HG03432 (cell line): ENCODE measurements around the gene PTPN20.
A peak's percentile ranks its signal among the peaks of the same experiment; 100 is the strongest.
"Not testable (repeated sequence)": the region's sequence is repeated elsewhere in the genome, so short reads cannot be mapped to it uniquely, and the experiment has no call there.

Source experiments
- ATAC-seq: cut with Tn5 transposase; IDR thresholded peaks from one replicate; pipeline ENCODE4 v1.9.1; 2021; ENCODE audit warnings: mild to moderate bottlenecking, moderate library complexity; ENCODE audit not compliant: unreplicated experiment

PTPN20 gene

DNA sequence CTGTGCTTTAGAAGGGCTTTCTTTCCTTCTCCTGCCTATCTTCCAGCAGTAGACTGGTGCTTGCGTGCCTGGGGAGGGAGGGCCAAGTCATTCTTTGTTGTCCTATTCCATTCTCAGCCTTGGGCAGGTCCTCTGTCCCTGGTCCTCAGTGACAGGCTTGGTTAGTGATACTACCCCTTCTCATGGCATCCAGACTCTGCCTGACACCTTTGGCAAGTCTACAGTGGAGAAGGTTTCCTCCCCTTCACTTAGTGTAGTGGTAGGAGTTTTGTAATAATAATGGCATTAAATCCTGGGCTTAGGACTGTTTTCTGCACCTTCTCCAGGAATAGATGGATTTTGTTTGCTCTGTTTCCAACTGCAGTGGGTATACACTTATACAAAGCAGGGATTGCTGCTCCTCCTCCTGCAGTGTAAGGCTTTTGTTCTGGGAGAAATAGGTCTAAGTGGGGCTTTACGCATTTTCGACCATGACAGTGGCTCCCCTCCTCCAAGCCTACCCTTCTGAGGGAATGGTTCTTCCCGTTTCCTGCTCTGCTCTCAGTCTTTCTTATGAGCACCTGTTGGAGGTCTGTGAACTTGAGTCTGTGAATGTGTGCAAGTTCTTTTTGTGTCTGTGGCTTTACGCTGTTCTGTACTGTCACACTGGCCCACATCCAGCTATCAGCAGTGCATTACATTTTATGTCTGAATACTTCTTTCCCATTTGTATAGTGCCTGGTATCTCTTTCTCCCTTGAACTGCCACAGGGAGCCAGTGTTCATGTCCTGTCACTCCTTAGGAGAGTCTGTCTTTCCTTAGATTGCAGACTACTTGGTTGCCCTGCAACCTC, 37.7 kb downstream of the PTPN20 start:
- not testable (repeated sequence) for ATAC-seq

DNA sequence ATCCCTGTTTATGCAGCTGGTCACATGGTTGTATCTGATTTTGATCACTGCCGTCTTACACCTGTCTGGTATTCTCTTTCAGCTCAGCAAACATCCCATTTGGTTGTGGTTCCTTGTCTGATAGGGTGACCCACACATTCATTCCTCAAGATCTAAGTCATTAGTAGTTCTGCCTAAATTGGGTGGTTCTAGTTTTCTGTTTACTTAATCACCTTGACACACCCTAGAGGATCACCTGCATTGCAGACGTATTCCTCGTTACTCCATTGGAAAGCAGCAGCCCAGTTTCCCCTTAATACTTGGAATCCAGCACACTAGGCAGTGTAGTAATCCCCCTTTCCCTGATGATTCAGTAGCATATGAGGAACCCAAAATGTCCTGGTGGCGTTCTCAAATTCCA, 41.3 kb downstream of the PTPN20 start:
- ATAC-seq: not testable (repeated sequence)

DNA sequence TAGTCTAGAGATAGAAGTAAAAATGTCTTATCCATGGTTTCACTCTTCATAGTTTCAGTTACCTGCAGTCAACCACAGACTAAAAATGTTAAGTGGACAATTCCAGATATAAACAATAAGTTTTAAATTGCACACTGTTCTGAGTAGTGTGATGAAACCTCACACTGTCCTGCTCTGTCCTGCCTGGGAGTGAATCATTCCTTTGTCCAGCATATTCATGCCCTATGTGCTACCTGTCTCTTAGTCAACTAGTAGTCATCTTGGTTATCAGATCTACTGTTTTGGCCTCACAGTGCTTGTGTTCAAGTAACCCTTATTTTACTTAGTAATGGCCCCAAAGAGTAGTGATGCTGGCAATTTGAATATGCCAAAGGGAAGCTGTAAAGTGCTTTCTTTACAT, 49.5 kb downstream of the PTPN20 start:
- not testable (repeated sequence) for ATAC-seq

DNA sequence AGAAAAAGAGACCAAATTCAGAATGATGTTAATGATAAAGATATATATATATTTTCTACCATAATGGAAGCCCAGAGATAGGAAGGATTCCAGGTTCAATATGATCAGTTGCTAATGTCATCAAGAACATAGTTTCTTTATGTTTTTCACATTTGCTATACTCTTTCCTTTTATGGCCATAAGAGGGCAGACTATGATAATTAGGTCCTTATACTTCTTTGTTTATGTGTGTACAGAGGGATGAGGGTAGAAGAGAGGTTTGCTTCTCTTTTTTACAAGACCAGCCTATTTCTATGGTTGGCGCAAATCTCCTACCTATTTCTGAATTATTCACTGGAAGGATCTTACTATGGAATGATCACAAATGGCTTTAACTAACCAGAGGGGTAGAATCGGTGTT, 52.1 kb downstream of the PTPN20 start:
- ATAC-seq: not testable (repeated sequence)

DNA sequence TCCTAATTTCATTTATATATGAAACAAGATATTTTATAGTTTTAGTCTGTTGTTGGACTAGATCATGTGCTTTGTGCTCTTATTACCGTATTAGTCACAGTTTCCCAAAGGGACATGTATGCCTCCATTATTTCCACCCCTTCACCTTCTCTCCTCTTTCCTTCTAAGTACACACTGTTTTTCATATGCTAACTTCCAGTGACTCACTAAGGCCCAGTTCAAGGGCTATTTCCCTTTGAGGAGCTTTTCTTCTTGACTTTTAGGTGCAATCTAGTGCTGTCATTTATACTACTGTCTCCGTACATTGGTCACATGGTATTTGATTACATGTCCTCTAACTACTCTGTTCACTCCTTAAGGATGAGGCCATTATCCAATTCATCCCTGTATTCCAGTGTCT, 55.8 kb downstream of the PTPN20 start:
- not testable (repeated sequence) for ATAC-seq

DNA sequence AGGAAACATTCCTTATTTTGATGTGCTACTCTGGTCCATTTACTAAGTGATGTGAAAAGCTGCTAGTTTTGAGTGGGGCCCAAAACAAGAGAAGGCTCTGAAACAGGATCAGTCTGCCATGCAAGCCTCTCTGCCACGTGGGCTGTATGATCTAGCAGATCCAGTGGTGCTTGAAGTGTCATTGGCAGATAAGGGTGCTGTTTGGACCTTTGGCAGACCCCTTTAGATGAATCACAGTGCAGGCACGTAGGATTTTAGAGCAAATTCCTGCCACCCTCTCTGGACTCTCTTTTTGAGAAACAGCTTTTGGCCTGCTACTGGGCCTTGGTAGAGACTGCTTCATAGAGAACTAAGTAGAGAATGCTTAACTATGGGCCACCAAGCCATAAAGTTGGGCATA, 69.0 kb downstream of the PTPN20 start:
- not testable (repeated sequence) for ATAC-seq

DNA sequence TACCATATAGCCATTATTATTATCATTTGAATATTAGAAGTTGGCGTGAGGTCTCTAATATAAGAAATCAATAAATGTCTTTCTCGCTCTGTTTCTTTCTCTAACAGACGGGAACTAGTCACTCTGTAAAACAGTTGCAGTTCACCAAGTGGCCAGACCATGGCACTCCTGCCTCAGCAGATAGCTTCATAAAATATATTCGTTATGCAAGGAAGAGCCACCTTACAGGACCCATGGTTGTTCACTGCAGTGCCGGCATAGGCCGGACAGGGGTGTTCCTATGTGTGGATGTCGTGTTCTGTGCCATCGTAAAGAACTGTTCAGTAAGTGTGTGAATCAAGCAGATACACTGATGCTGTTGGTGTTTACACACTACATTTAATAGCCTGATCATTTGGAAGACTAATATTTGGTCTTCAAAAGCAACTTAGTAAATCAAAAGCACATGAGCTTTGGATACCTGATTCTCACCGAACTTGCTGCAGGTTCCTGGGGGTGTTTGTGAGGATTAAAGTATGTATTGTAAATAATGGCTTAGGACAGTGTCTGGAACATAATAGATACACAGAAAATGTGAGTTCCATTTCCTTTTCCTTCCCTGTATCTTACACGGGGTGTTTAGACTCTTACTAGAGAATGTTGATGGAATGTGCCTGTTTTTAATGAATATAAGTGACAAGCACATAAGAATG, 76.2 kb downstream of the PTPN20 start:
- peak; percentile 94 for ATAC-seq

DNA sequence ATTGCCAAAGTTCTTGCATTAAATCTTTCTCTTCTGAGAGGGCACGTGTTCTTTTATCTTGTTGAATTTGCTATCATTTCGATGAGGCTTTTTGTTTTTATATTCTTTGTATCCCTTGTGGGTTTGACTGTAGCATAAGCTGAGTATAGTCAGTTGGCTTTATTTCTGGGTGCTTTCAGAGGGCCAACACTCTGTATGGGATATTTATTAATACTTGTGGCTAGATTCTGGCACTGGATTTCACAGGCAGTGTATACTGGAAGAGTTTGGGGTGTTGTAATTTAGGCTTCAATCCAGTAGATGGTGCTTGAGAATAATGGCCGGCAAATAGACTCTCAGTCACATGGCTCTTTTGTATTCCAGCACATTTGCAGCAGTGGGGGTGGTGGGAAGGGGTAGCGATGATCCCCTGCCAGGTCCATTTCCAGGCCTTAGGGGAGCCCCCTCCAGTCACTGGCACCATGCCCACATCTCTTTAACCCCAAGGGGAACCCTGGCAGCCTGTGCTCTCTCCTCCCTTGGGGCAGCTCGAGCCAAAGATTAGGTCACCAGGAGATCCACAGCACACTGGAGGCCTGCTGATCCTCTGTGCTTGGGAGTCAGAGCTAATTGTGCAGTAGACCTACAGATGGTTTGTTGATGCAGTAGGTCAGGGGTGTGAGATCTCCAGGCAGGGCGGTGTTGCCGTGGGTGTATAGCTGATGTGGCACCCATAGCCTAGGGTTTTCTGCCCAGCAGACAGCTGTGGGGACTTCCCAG, 81.8 kb downstream of the PTPN20 start:
- ATAC-seq: no peak

DNA sequence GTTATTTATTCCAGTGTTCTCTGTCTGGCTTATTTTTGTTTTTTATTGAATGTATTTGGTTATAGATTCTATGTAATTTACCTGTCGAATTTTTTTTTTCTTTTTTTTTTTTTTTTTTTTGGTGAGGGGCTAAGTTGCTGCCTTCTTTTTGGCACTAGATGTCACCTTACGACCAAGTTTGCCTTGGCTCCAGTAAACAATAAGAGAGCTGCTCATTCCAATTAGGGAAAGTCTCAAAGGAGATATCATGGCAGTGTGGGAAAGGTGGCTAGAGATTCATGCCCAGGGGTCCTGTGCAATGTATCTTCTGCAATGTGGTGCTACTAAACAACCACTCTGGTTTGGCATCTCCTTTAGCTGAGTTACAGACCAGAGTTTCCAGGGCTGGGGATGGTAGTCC, 84.0 kb downstream of the PTPN20 start:
- no peak for ATAC-seq

DNA sequence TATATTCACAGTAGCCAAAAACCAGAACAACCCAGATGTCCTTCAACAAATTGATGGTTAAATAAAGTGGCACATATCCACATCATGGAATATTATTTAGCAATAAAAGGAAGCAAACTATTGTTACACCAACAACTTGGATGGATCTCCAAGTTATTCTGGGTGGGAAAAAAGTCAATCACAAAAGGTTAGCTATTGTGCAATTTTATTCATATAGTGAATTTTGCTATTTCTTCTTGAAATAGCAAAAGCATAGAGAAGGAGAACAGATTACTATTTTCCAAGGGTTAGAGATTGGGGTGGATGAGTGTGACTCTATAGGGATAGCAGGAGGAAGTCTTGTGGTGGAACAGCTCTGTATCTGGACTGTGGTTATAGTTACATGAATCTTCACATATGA, 87.0 kb downstream of the PTPN20 start:
- no peak for ATAC-seq

DNA sequence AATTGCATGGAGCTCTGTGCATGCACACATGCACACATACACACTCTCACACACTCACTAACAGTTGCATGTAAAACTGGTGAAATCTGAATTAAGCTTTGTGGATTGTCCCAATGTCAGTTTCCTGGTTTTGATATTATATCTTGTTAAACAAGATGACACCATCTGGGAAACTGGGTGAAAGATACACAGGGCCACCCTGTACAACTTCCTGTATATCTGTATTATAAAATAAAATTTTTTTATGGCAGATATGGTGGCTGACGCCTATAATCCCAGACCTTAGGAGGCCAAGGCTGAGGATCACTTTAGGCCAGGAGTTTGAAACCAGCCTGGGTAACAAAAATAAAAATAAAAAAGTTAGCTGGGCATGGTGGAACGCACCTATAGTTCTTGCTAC, 87.4 kb downstream of the PTPN20 start:
- ATAC-seq: no peak

DNA sequence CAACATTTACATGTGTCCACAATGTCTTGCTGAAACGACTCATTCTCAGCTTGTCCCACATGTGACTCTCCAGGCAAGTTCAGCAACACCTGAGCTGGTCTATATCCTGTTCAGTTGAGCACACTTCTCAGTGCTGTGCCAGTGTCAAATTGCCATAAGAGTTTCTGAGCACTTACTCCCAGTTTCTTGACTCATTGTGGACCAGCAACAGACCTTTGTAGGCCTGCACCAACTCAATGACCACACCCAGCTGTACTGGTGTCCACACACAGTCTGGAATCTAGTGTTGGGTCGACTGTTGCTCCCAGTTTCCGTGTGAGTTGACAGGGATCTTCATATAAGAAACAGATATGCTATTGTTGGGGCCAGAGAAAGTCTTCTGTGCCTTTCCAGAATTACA, 88.0 kb downstream of the PTPN20 start:
- ATAC-seq: no peak

DNA sequence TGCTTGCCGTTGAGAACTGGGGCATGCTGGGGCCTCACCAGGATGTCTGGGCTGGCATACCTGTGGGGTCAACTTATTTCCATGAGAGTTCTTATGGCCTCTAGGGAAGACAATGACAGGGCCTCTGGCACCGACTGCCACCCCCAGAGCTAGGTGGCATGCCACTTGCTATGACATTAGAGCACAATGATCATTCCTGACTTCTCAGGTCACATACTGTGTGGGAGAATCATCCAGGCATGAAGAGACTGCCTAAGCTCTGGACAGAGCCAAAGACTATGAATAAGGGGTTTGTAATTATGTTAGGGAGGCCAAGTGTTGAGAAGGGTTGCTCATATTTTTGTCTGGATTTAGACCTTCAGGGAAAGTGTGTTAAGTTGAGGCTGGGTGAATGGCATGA, 97.5 kb downstream of the PTPN20 start:
- no peak for ATAC-seq

DNA sequence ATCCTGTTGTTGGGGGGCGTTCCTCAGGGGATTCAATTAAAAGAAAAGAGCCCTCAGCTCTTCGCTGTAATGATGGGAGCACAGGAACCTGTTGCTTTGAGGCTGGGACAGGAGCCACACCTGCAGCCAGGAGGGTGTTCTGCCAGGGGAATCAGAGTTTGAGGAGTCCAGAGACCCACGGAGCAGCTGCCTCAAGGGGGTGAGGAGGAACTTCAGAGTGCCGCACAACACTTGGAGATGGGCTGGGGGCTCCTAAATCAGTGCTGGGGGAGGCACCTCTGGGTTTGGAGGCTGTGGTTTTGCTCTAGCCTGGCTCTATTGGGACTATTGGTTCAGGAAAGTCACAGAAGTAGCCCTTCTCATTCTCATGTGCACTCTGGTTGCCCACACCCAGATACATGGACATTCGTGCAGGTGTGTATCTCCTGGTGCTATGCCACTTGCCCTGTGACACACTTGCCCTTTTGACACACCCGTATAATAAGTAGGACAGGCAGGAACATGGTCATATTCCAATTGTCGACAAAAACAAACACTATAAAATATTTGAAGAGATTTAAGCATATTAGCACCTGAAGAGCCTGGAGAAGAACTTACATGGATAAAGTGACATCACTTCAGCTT, 98.1 kb downstream of the PTPN20 start:
- no peak for ATAC-seq

DNA sequence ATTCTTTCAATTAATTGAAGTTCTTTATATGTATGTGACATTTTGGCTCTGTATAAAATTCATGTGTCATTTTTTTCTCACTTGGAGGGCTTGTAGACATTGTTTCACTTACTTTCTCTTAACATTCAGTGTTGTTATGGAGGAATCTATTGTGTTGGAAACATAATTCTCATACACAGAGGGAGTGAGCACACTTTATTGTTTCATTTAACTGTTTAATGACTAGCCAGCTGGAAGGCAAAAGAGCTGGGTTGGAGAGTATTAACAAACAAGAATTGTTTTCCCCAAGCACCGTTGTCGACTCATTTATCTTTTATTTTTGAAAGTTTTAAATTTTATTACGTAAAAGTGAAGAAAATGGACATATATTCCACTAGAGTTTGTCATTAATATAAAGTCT, 98.8 kb downstream of the PTPN20 start:
- ATAC-seq: no peak

DNA sequence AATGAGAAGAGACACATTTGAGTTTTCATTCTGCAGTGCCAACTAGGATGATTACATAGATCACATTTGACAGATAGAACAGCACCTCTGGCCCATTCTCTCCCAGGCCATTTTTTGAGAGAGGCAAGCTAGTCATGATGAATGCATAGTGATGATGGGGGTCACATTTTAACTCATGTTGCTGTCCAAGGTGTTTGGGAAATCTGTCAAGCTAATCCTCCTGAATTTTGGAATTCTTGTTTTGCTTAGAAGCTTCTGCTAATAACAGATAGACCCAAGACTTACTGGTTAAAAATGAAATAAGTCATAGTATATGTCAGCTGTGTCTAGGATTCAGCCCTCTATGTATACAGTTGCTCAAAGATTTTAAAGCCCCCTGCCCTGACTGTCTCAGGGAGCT, 101.0 kb downstream of the PTPN20 start:
- ATAC-seq: no peak

DNA sequence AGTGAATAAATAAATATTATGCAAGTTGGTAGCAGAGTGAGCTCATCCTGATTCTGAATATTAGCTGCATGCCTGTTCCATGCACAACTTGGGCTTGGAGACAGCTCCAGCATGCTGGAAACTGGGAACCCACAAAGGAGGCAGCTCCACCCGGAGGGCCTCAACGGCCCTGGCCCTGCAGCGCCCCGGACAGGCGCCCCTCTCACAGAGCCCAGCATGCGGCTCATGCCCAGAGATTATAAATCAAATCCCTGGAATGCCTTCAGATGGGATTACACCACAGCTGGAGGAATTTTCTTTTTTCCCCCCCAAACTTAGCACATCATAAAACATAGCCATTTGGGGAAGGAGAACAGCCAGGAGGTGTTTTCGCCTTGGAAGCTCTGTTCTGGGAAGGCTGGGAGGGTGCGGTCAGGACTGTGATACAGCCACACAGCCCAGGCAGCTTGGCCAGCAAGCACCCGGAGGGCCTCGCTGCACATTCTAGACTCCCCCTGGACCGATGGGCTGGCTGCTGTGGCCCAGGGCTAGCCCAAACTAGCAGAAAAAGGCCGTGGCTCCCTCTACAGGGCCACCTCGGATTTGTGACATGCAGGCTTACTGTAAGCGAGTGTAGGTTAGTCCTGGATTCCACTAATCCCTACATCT, 102.4 kb downstream of the PTPN20 start:
- no peak for ATAC-seq

DNA sequence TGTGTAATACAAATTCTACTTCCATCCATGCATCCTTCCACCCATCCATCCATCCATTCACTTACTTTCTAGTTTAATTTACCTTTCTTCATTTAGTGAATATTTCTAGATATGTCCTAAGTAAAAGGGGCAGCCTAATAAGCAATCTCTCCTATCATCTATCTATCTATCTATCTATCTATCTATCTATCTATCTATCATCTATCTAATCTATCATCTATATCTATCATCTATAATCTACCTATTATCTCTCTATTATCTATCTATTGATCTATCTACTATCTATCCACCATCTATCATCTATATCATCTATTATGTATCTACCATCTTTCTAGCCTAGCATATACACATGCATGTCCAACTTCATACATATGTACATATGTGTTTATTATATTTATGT, 104.2 kb downstream of the PTPN20 start:
- no peak for ATAC-seq

DNA sequence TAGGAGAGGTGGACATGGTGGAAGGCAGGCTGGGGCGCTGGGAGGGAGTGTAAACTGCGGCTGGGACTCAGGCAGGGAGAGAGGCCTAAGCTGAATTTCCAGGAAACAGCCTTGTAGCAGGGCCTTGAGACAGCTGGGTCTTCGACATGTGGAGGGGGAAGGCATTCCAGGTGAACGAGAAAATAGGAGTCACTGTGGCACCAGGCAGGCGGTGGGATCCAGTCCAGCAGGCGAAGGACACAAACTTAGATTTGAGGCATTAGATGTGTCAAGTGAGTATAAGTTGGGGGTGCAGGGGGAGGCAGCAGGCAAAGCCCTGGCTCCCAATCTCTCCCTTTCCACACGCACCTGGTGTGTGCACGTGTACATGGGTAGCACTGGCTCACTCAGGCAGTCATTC, 105.3 kb downstream of the PTPN20 start:
- no peak for ATAC-seq

DNA sequence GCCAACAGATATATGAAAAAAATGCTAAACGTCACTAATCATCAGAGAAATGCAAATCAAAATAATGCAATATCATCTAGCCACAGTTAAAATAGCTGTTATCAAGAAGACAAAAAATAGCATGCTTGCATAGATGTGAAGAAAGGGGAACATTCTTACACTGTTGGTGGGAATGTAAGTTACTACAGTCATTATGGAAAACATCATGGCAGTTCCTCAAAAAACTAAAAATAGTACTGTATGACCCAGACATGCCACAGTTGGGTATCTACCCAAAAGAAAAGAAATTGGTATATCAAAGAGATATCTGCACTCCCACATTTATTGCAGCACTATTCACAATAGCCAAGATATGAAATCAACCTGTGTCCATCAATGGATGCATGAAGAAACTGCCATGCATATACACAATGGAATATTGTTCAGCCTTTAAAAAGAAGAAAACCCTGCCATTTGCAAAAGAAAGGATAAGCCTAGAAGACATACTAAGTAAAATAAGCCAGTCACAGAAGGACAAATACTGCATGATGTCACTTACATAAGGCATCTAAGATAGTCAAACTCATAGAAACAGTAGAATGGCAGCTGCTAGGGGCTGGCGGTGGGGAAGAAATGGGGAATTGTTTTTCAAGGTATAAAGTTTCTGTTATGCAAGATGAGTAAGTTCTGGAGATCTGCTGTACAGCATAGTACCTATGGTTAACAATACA, 107.0 kb downstream of the PTPN20 start:
- no peak for ATAC-seq
